SHP77 treated with DMSO at 0.1 percent for 48 hours (cell line): ENCODE data around the gene KCNJ4.
"Not testable (repeated sequence)": the region's sequence is repeated elsewhere in the genome, so short reads cannot be mapped to it uniquely, and the experiment has no call there.

ENCODE experiments used
- DNase-seq: peaks from one replicate; lab custom pipeline; 2025; lab: John Stamatoyannopoulos, UW

Gene KCNJ4

DNA sequence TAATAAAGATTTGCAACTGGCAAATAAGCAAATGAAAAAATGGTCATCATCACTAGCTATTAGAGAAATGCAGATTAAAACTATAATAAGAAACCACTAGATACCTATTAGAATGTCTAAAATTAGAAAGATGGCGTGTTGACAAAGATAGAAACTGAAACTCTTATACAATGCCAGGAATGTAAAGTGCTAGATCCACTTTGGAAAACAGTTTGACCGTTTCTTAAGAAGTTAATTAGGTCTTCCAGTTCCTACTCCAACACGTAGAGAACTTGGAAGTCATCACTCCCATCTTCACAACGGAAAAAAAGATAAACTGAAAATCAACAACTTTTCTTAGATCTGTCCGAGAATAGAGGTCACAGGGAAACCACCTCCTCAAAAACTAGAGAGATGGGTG lies 68.1 kb downstream of the KCNJ4 start:
- DNase-seq: not testable (repeated sequence)

DNA sequence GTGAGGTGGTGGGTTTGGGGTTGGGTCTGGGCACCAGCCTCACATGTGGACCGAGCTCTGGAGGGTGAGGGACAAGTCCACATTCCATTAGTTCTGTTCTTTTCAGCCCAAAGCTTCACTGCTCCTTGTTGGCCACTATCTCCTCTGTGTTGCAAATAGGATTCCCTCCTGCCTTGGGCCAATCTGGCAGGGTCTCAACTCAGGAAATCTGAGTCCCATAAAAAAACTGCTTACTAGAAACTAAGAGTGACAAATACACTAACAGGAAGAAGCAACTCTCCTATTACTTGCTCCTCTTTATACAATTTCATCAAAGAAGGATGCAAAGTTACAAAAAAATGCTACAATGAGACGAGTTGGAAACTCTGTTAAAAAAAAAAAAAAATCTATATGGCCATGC lies 71.6 kb downstream of the KCNJ4 start:
- no peak for DNase-seq

DNA sequence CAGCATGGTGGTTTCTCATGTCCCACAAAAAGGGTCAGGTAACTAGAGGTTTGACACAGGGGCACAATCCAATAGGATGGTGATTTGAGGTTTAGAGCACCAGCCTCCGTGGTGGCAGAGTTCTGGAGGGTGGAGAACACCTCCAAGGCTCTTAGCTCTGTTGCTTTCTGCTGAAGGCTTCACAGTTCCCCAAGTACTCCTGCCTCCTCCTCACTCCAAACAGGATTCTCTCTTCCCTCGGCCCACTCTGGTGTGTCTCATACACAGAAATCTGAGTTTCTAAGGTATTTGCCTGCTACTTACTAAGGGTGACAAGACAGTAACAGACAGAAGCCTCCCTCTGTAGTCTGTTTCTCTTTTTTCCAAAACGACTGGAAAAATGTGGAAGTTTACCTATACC lies 73.6 kb downstream of the KCNJ4 start:
- not testable (repeated sequence) for DNase-seq
